H9 (cell line): Measurements from ENCODE around the gene ZNF865. TPM values are rescaled to one million over a fixed set of nuclear protein-coding genes. Genes with fewer than 3 reads are reported as not detected.

Source experiments
- DNase-seq: peaks from one replicate; pipeline ENCODE4 v3.0.0-alpha.2; 2017
- H2AFZ ChIP-seq: one replicate; pipeline ENCODE4 v1.6.1; 2013; ENCODE audit warnings: mild to moderate bottlenecking, low read length, control low read depth, moderate library complexity
- H2AK5ac ChIP-seq: 2 replicates; pipeline ENCODE4 v1.6.1; 2013; ENCODE audit warnings: low read length, control low read depth, mixed read lengths; ENCODE audit not compliant: insufficient read length
- H2BK120ac ChIP-seq: one replicate; pipeline ENCODE4 v1.6.1; 2013; ENCODE audit warnings: low read depth, mild to moderate bottlenecking, low read length, control low read depth, inconsistent platforms; ENCODE audit not compliant: poor library complexity, severe bottlenecking
- H2BK12ac ChIP-seq: 2 replicates; pipeline ENCODE4 v1.6.1; 2013; ENCODE audit warnings: low read length, control low read depth, mixed read lengths, low read depth; ENCODE audit not compliant: insufficient read length
- H2BK15ac ChIP-seq: 2 replicates; pipeline ENCODE4 v1.6.1; 2013; ENCODE audit warnings: low read depth, low read length, control low read depth
- H2BK20ac ChIP-seq: one replicate; pipeline ENCODE4 v1.6.1; 2013; ENCODE audit warnings: low read depth, mild to moderate bottlenecking, low read length, control low read depth, inconsistent platforms; ENCODE audit not compliant: poor library complexity, severe bottlenecking
- H2BK5ac ChIP-seq: 2 replicates; pipeline ENCODE4 v1.6.1; 2013; ENCODE audit warnings: low read length, control low read depth, mixed read lengths; ENCODE audit not compliant: insufficient read length
- H3K14ac ChIP-seq: 2 replicates; pipeline ENCODE4 v1.6.1; 2013; ENCODE audit warnings: low read length, control low read depth; ENCODE audit not compliant: insufficient read depth
- H3K18ac ChIP-seq: 2 replicates; pipeline ENCODE4 v1.6.1; 2013; ENCODE audit warnings: low read depth, mild to moderate bottlenecking, mixed read lengths, low read length, control low read depth; ENCODE audit not compliant: insufficient read length
- H3K23ac ChIP-seq: 2 replicates; pipeline ENCODE4 v1.6.1; 2013; ENCODE audit warnings: low read length, control low read depth, mixed read lengths, low read depth; ENCODE audit not compliant: insufficient read length
- H3K23me2 ChIP-seq: 2 replicates; pipeline ENCODE4 v1.6.1; 2013; ENCODE audit warnings: low read depth, mild to moderate bottlenecking, mixed read lengths, low read length, control low read depth; ENCODE audit not compliant: insufficient read length, poor library complexity, severe bottlenecking
- H3K27ac ChIP-seq: 2 replicates; pipeline ENCODE4 v1.5.1; 2013; ENCODE audit warnings: low read length, control low read depth, mixed read lengths, low read depth; ENCODE audit not compliant: insufficient read length
- H3K27me3 ChIP-seq: 2 replicates; pipeline ENCODE4 v1.6.1; 2013; ENCODE audit warnings: low read length, control low read depth, inconsistent platforms; ENCODE audit not compliant: insufficient read depth
- H3K4ac ChIP-seq: 2 replicates; pipeline ENCODE4 v1.6.1; 2013; ENCODE audit warnings: low read depth, mild to moderate bottlenecking, control low read depth, inconsistent platforms, low read length, moderate library complexity
- H3K4me1 ChIP-seq: 2 replicates; pipeline ENCODE4 v1.6.1; 2013; ENCODE audit warnings: low read length, control low read depth, inconsistent platforms; ENCODE audit not compliant: insufficient read depth
- H3K4me2 ChIP-seq: 2 replicates; pipeline ENCODE4 v1.6.1; 2013; ENCODE audit warnings: low read length, control low read depth, mixed read lengths; ENCODE audit not compliant: insufficient read length, insufficient read depth
- H3K56ac ChIP-seq: 2 replicates; pipeline ENCODE4 v1.6.1; 2013; ENCODE audit warnings: low read depth, mild to moderate bottlenecking, mixed read lengths, low read length, control low read depth; ENCODE audit not compliant: insufficient read length
- H3K79me1 ChIP-seq: 2 replicates; pipeline ENCODE4 v1.6.1; 2013; ENCODE audit warnings: low read depth, mild to moderate bottlenecking, moderate library complexity, low read length, control low read depth, inconsistent platforms; ENCODE audit not compliant: insufficient read depth, poor library complexity, severe bottlenecking
- H3K79me2 ChIP-seq: 2 replicates; pipeline ENCODE4 v1.6.1; 2013; ENCODE audit warnings: low read length, control low read depth, inconsistent platforms; ENCODE audit not compliant: insufficient read depth
- H3K9ac ChIP-seq: 2 replicates; pipeline ENCODE4 v1.6.1; 2013; ENCODE audit warnings: low read length, control low read depth, mixed read lengths; ENCODE audit not compliant: insufficient read length; ENCODE audit errors: extremely low read depth
- H3K9me3 ChIP-seq: one replicate; pipeline ENCODE4 v1.6.1; 2013; ENCODE audit warnings: low read depth, low read length, inconsistent platforms; ENCODE audit not compliant: control insufficient read depth
- H3T11ph ChIP-seq: one replicate; pipeline ENCODE4 v1.6.1; 2013; ENCODE audit warnings: mild to moderate bottlenecking, low read length, control low read depth, inconsistent platforms
- H4K20me1 ChIP-seq: one replicate; pipeline ENCODE4 v1.6.1; 2013; ENCODE audit not compliant: control insufficient read depth, insufficient read length, insufficient read depth
- H4K5ac ChIP-seq: 2 replicates; pipeline ENCODE4 v1.6.1; 2013; ENCODE audit warnings: low read depth, mild to moderate bottlenecking, mixed read lengths, low read length, control low read depth; ENCODE audit not compliant: insufficient read length
- H4K8ac ChIP-seq: replicated peaks from 2 replicates; pipeline ENCODE4 v1.6.1; 2013; ENCODE audit warnings: low read length, control low read depth, mixed read lengths, low read depth; ENCODE audit not compliant: insufficient read length
- H4K91ac ChIP-seq: 2 replicates; pipeline ENCODE4 v1.6.1; 2013; ENCODE audit warnings: low read depth, mild to moderate bottlenecking, moderate library complexity, mixed read lengths, low read length, control low read depth; ENCODE audit not compliant: insufficient read length
- H3K27ac Mint-ChIP-seq, 3 experiments: 2 replicates in 2 of 3; 3 replicates in 1 of 3; pipeline ENCODE4 v1.8.0; 2020 to 2021; ENCODE audit warnings: mixed read lengths in 3 of 3, mild to moderate bottlenecking in 1 of 3, moderate library complexity in 1 of 3
- H3K27me3 Mint-ChIP-seq: 2 replicates; pipeline ENCODE4 v1.8.0; 2021; ENCODE audit warnings: low read depth, mild to moderate bottlenecking, moderate library complexity, mixed read lengths
- H3K36me3 Mint-ChIP-seq, 3 experiments: 2 replicates in 2 of 3; 3 replicates in 1 of 3; pipeline ENCODE4 v1.8.0; 2020 to 2021; ENCODE audit warnings: low read depth in 3 of 3, mixed read lengths in 3 of 3; ENCODE audit not compliant: insufficient read depth in 1 of 3
- H3K4me1 Mint-ChIP-seq, 2 experiments: 2 replicates each; pipeline ENCODE4 v1.8.0; 2020; ENCODE audit warnings: mixed read lengths in 2 of 2
- H3K4me3 Mint-ChIP-seq, 2 experiments: 2 replicates in 1 of 2; 3 replicates in 1 of 2; pipeline ENCODE4 v1.8.0; 2020 to 2021; ENCODE audit warnings: mild to moderate bottlenecking in 2 of 2, mixed read lengths in 2 of 2, moderate library complexity in 1 of 2
- H3K9me3 Mint-ChIP-seq, 2 experiments: 2 replicates in 1 of 2; 3 replicates in 1 of 2; pipeline ENCODE4 v1.8.0; 2020; ENCODE audit warnings: mild to moderate bottlenecking in 2 of 2, mixed read lengths in 2 of 2, moderate library complexity in 1 of 2
- WGBS: extraction: QIAGEN DNeasy Blood & Tissue Kit; methylation state at CpG from one replicate; pipeline ENCODE4 v1.1.7; 2013; ENCODE audit warnings: missing lambda C conversion rate, low lambda C conversion rate, mixed read lengths; ENCODE audit not compliant: insufficient read length; ENCODE audit errors: extremely low coverage; 5-methylcytosine and 5-hydroxymethylcytosine counted together
- total RNA-seq: library from RNA; stranded (reverse); gene quantifications from 2 replicates; pipeline ENCODE4 v1.2.1, GENCODE V29; 2021
- TF ChIP-seq, protein P1 (sequence below): fragments of 200-600 bp; sonication (generic); conservative IDR thresholded peaks from 3 replicates; pipeline ENCODE4 v1.8.0; 2021; ENCODE audit warnings: antibody characterized with exemption, mild to moderate bottlenecking

Gene ZNF865
- total RNA-seq, 1 experiment from 2014 or later: 14.3 TPM

DNA sequence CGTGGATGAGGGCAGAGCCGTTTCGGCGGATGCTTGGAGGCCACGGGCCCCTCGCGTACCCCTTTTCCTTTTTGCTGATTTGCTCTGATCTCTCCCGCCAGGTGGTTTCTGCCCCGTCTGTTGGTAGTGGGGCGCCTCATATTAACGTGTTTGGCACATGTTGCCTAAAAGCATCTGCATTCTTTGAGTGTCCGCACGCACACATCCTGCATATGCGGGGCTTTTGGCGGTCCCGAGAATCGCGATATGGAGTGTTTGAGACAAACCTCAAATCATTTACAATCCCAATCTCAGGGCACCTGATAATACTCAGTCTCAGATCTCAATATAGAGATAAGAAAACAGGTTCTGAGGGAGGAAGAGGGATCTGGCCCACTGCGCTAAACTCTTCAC lies 50.2 kb downstream of the ZNF865 start:
- H3K9me3 Mint-ChIP-seq: peaks cover 0 to 3% of the 10 kb centered on the region in 2 experiments; a peak in 3 of 5 replicates
- peaks cover 45% of the 10 kb centered on the region for H3K79me2 ChIP-seq
- no peaks in the 10 kb centered on the region; the same call in 1 of the 2 replicates for H3K27me3 Mint-ChIP-seq
- peak overlapping the region; percentile 91 for H3K14ac ChIP-seq
- peaks cover 22% of the 10 kb centered on the region for H3K23me2 ChIP-seq
- H3K4me1 Mint-ChIP-seq: peaks cover 27 to 35% of the 10 kb centered on the region in 2 experiments
- no peak overlapping the region for H4K8ac ChIP-seq
- peak overlapping the region; percentile 82 for H2BK5ac ChIP-seq
- no peaks in the 10 kb centered on the region for H3K79me1 ChIP-seq
- H3K36me3 Mint-ChIP-seq: peaks cover 20 to 58% (median 39%) of the 10 kb centered on the region in 3 experiments
- H3K4me3 Mint-ChIP-seq: peak overlapping the region; percentile 93 to 94
- no peaks in the 10 kb centered on the region for H3K27me3 ChIP-seq
- TF ChIP-seq, protein P1, sequence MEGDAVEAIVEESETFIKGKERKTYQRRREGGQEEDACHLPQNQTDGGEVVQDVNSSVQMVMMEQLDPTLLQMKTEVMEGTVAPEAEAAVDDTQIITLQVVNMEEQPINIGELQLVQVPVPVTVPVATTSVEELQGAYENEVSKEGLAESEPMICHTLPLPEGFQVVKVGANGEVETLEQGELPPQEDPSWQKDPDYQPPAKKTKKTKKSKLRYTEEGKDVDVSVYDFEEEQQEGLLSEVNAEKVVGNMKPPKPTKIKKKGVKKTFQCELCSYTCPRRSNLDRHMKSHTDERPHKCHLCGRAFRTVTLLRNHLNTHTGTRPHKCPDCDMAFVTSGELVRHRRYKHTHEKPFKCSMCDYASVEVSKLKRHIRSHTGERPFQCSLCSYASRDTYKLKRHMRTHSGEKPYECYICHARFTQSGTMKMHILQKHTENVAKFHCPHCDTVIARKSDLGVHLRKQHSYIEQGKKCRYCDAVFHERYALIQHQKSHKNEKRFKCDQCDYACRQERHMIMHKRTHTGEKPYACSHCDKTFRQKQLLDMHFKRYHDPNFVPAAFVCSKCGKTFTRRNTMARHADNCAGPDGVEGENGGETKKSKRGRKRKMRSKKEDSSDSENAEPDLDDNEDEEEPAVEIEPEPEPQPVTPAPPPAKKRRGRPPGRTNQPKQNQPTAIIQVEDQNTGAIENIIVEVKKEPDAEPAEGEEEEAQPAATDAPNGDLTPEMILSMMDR: no peak
- peak overlapping the region; percentile 98 for H3K9ac ChIP-seq
- no peak overlapping the region for H2BK15ac ChIP-seq
- H2BK12ac ChIP-seq: no peak overlapping the region
- no peak overlapping the region for H3K23ac ChIP-seq
- H3K4ac ChIP-seq: no peak overlapping the region; the same call in 1 of the 2 replicates
- peak overlapping the region; percentile 98 for H3K4me2 ChIP-seq
- no peak overlapping the region for H2AFZ ChIP-seq
- no peak overlapping the region for H2BK120ac ChIP-seq
- no peak overlapping the region for H2BK20ac ChIP-seq
- peak overlapping the region; percentile 86 for H4K5ac ChIP-seq
- H4K20me1 ChIP-seq: peaks cover 5% of the 10 kb centered on the region
- H3K9me3 ChIP-seq: no peaks in the 10 kb centered on the region
- peaks cover 7% of the 10 kb centered on the region; the same call in 1 of the 2 replicates for H3K4me1 ChIP-seq
- WGBS: no CpG with 5 or more reads among the region's 19 CpGs
- H3K27ac ChIP-seq: peak overlapping the region; percentile 53
- H4K91ac ChIP-seq: no peak overlapping the region
- peak overlapping the region; percentile 77 for H3K18ac ChIP-seq
- H2AK5ac ChIP-seq: no peak overlapping the region
- DNase-seq: no peak
- peak overlapping the region; percentile 67 for H3K56ac ChIP-seq
- H3T11ph ChIP-seq: no peak overlapping the region
- H3K27ac Mint-ChIP-seq: peak overlapping the region; percentile 95 to 98 (median 98)
